Type B pancreatic cell (in vitro differentiated cells): ENCODE measurements around the gene ZNF524. TPM values are rescaled to one million over a fixed set of nuclear protein-coding genes. Genes with fewer than 3 reads are reported as not detected.
A peak's percentile ranks its signal among the peaks of the same experiment; 100 is the strongest.

Experiments used
- DNase-seq: peaks from one replicate; pipeline ENCODE4 v3.0.0; 2021; ENCODE audit warnings: mixed read lengths; ENCODE audit not compliant: unreplicated experiment; ENCODE audit errors: extremely low spot score
- H3K27ac Mint-ChIP-seq: 2 replicates; pipeline ENCODE4 v1.8.0; 2021; ENCODE audit warnings: mild to moderate bottlenecking, mixed read lengths
- H3K27me3 Mint-ChIP-seq: 2 replicates; pipeline ENCODE4 v1.8.0; 2021; ENCODE audit warnings: mixed read lengths
- H3K36me3 Mint-ChIP-seq: 2 replicates; pipeline ENCODE4 v1.8.0; 2021; ENCODE audit warnings: mixed read lengths
- H3K4me1 Mint-ChIP-seq: one replicate; pipeline ENCODE4 v1.8.0; 2021; ENCODE audit warnings: mixed read lengths; ENCODE audit not compliant: unreplicated experiment
- H3K4me3 Mint-ChIP-seq: 2 replicates; pipeline ENCODE4 v1.8.0; 2021; ENCODE audit warnings: mild to moderate bottlenecking, mixed read lengths
- H3K9me3 Mint-ChIP-seq: 2 replicates; pipeline ENCODE4 v1.8.0; 2021; ENCODE audit warnings: mixed read lengths
- CTCF ChIP-seq: fragments of 200-600 bp; sonication (generic); conservative IDR thresholded peaks from 2 replicates; pipeline ENCODE4 v1.5.0; 2021; ENCODE audit warnings: antibody characterized with exemption, mild to moderate bottlenecking
- long read RNA-seq: library from polyadenylated mRNA; unstranded; transcript quantifications from one replicate; pipeline ENCODE4 v2.0.0, GENCODE V29; 2020
- total RNA-seq: library from RNA; stranded (reverse); gene quantifications from 2 replicates; pipeline ENCODE4 v1.2.1, GENCODE V29; 2021; ENCODE audit warnings: low replicate concordance

ZNF524 gene, protein sequence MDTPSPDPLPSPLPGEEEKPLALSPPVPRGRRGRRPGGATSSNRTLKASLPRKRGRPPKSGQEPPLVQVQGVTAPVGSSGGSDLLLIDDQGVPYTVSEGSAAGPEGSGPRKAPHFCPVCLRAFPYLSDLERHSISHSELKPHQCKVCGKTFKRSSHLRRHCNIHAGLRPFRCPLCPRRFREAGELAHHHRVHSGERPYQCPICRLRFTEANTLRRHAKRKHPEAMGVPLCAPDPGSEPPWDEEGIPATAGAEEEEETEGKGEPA
- total RNA-seq: 13.6 and 23.9 TPM in 2 replicates
- long read RNA-seq, partial matches to known transcripts: 0 of 3 reads
- long read RNA-seq, other reads (novel, unspliced or antisense): 0 of 3 reads

GRCh38 chr19:55599842-55600661 lies at the start of gene ZNF524:
Gene ZNF524 (plus strand): TSS chr19:55600288. CDS start chr19:55602113, 1,825 bp downstream.
- H3K36me3 Mint-ChIP-seq: peaks cover 27% of the 10 kb centered on the region
- peak within 1 kb of the TSS; percentile 100 for H3K27ac Mint-ChIP-seq
- H3K4me1 Mint-ChIP-seq: peaks cover 18% of the 10 kb centered on the region
- peak; percentile 93 for DNase-seq
- peak within 1 kb of the TSS; percentile 100 for H3K4me3 Mint-ChIP-seq
- H3K27me3 Mint-ChIP-seq: no peaks in the 10 kb centered on the region
- no peak for TF ChIP-seq CTCF
- no peaks in the 10 kb centered on the region for H3K9me3 Mint-ChIP-seq

- peaks cover 28% of the 10 kb centered on the region for H3K4me1 Mint-ChIP-seq
- peak overlapping the region; percentile 66 for H3K27ac Mint-ChIP-seq
- H3K36me3 Mint-ChIP-seq: no peaks in the 10 kb centered on the region
- H3K4me3 Mint-ChIP-seq: peak overlapping the region; percentile 71
- DNase-seq: no peak
- H3K9me3 Mint-ChIP-seq: no peaks in the 10 kb centered on the region
- TF ChIP-seq CTCF: no peak
- peaks cover 29% of the 10 kb centered on the region for H3K27me3 Mint-ChIP-seq
Observed at GRCh38 chr19:55550321-55550650, 49.8 kb upstream of the ZNF524 start.

GRCh38 chr19:55552206-55552605 lies 47.9 kb upstream of the ZNF524 start:
- Mint-ChIP-seq H3K36me3 (no peaks in the 10 kb centered on the region), H3K27ac (no peak overlapping the region), H3K9me3 (no peaks in the 10 kb centered on the region), H3K4me1 (peaks cover 27% of the 10 kb centered on the region), H3K27me3 (peaks cover 23% of the 10 kb centered on the region), H3K4me3 (no peak overlapping the region)
- TF ChIP-seq CTCF: no peak
- DNase-seq: no peak

DNA sequence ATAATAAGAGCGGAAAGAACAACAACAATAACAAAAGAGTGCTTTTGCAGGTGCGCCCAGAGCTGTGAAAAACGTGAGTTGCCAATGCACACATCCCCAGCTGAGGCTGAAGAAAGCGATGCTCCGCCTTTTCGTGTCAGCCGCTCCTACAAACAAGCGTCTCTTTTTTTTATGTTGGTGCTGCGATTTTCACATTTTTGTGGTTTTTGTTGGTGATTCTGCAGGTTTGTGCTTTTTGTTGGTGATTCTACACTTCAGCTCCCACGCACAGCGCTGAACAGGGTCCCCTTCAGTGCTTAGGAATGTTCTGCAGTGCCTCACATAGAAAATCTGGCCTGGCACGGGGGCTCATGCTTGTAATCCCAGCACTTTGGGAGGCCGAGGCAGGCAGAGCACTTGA lies 47.5 kb upstream of the ZNF524 start:
- peaks cover 26% of the 10 kb centered on the region for H3K27me3 Mint-ChIP-seq
- no peaks in the 10 kb centered on the region for H3K9me3 Mint-ChIP-seq
- peaks cover 28% of the 10 kb centered on the region for H3K4me1 Mint-ChIP-seq
- no peak for DNase-seq
- no peaks in the 10 kb centered on the region for H3K36me3 Mint-ChIP-seq
- H3K4me3 Mint-ChIP-seq: no peak overlapping the region
- peak overlapping the region; percentile 65 for H3K27ac Mint-ChIP-seq
- no peak for TF ChIP-seq CTCF

GRCh38 chr19:55553217-55554182 lies 46.6 kb upstream of the ZNF524 start:
- Mint-ChIP-seq H3K9me3 (no peaks in the 10 kb centered on the region), H3K36me3 (no peaks in the 10 kb centered on the region), H3K4me1 (peaks cover 27% of the 10 kb centered on the region)

More at GRCh38 chr19:55553217-55554182, 46.6 kb upstream of the ZNF524 start:
- Mint-ChIP-seq H3K27ac (peak overlapping the region; percentile 65), H3K4me3 (no peak overlapping the region), H3K27me3 (peaks cover 29% of the 10 kb centered on the region)
- no peak for DNase-seq
- TF ChIP-seq CTCF: peak; percentile 17
